GM21723 (cell line): Measurements from ENCODE around the gene CTNND2.
"Not testable (repeated sequence)": the region's sequence is repeated elsewhere in the genome, so short reads cannot be mapped to it uniquely, and the experiment has no call there.

Experiments used
- ATAC-seq: cut with Tn5 transposase; IDR thresholded peaks from one replicate; pipeline ENCODE4 v1.9.1; 2021; ENCODE audit warnings: mild to moderate bottlenecking, moderate library complexity; ENCODE audit not compliant: unreplicated experiment

Gene CTNND2

DNA sequence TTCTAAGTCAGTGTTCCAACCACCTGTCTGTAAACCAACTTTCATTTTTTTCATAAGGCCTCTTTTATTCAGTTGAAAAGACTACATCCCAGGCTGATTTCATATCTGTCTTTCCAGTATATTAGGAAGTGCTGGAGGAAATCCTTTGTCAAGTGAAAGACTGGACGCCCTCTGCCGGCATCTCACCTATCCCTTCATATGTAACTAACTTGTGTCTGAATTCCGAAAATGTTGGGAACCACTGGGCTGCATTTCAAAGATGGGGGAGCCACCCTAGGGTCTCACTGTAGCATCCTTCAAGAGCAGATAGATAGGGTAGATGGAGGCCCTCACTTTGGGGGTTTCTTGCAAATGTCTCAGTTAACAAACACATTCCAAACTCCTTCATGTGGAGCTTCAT, 569.8 kb downstream of the CTNND2 start:
- no peak for ATAC-seq

DNA sequence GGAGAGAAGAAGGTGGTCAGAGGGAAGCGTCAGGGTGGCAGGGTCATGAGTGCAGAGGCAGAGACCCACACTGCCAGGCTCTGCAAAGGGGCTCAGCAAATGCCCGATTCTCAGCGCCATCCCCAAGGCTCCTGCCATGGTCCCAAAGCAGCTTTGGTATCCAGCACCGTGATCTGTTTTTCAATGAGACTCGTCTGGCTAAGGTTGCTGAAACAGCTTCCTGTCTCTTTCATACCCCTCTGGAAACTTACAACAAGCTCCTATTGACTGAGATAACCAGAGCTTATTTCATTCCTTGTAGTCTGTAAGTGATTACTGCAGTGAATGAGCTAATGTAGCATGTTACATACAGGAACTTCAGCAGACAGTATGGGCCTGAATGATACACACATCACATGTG, 574.6 kb downstream of the CTNND2 start:
- no peak for ATAC-seq

DNA sequence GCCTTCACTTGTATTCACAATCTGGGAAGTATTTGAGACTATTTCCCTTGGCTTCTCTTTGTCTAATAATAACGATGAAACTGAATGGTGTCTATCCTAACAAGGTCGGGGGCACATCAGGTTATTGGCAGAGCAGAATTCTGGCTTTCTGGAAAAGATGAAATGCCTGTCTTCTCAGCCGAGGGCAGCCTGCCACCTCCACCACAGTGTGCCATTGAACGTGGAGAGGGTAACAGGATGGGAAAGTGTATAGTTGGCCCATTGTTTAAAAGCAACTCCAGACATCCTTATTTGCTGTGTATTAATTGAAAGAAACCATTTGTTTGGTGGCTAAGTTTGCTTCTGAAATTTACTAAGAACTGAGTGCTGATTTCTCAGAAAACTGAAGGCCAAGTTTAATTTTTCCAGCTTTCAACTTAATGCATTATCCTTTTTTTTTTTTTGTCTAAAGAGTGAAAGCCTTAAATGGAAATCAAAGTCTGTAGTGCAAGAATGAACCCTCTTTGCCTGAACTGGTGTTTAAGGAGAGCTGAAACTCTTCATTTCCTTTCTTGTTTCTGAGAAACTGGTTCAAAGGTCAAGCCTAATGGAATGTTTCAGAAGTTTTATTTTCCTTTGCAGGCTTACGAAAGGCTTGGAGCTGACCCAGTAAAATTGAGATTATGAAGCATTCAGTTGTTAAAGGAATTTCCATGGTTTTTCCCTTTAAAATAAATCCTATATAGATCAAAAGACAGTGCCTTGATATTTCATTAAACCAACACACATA, 579.5 kb downstream of the CTNND2 start:
- no peak for ATAC-seq

DNA sequence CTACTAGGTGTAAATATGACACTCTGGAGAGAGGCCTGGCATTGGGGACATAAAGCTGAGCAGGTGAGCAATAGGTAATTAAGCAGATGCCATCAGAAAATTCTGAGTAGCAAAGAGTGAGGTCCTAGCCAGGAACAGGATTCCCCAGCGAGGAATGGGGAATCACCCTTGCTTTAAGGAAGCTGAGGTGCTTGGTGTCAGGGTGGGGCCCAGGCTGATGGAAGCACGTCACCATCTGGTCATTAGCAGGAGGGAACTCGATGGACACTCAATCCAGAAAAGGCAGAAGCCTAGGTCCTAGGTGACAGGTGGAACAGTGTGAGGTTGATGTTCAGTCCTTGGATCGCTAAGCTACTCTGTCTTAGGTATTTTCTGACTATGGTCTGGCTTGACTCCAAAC, 580.5 kb downstream of the CTNND2 start:
- no peak for ATAC-seq

DNA sequence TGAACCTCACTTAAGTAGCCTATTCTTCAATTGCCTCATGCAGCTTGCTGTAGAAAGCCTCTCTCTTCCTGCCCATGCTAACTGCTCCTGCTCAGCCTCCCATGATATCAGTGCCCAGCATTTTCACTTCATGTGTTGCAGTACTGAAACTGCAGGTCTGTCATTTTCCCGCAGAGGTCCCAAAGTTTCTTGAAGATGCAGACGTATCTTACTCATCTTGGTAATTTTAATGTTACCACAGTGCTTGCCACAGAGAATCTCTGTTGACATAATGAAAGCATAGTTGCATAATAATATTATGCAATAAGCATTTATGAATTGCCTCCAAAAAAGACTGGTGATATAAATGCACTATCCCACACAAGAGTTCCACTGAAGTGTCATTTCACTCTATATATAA, 582.1 kb downstream of the CTNND2 start:
- no peak for ATAC-seq

DNA sequence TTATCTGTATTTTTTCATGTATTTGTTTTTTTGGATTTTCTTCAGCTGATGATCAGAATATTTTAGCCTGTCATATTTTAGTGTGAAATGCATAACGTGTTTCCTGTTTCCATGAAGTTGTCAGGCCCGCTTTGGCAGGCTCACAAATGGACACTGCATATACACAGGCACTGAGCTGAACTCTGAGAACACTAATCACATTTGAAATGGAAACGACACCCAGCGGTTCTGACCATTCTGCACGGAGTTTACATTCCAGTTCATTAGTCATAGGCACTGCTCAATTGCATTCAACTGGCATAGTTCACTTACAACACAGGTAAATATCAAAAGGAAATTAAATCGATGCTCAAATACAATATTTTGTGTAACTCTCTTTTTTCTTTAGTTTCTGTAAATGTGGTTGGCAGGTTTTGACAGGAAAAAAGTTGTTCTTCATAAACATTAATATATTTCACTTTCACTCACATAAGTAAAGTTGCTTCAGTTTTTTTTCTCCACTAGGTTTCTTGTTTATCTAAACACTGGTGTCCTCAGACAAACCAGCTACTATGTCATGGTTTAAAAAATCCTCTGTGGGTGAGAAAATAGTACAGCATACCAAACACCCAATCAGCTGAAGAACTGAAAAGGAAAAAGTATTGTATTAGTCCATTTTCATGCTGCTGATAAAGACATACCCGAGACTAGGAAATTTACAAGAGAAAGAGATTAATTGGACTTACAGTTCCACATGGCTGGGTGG, 584.2 kb downstream of the CTNND2 start:
- no peak for ATAC-seq

DNA sequence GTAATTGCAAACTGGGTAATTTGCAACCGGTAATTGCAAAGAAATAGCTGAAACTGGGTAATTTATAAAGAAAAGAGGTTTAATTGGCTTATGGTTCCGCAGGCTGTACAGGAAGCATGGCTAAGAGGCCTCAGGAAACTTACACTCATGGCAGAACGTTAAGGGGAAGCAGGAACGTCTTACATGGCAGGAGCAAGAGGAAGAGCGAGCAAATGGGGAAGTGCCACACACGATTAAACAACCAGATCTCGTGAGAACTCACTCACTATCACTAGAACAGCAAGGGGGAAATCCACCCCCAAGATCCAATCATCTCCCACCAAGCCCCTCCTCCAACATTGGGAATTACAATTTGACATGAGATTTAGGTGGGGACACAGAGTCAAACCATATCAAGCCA, 590.6 kb downstream of the CTNND2 start:
- not testable (repeated sequence) for ATAC-seq

DNA sequence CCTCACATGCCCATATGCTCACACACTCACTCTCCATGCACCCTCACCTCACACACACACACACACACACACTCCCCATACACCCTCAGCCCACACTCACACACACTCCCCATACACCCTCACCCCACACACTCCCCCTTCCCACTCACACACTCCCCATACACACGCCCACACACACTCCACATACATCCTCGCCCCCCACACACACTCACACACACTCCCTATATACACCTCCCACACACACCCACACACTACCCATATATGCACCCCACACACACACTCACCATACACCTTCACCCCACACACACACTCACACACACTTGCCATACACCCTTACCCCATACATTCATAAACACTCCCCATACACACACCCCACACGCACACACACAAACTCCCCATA, 592.5 kb downstream of the CTNND2 start:
- ATAC-seq, result no peak

DNA sequence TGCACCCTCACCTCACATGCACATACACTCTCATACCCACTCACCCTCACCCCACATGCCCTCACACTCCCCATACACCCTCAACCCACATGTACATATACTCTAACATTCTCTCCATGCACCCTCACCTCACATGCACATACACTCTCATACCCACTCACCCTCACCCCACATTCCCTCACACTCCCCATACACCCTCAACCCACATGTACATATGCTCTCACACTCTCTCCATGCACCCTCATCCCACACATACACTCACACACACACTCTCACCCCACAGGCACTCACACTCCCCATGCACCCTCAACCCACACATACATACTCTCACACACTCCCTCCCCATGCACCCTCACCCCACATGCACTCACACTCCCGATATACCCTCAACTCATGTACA, 593.0 kb downstream of the CTNND2 start:
- no peak for ATAC-seq

DNA sequence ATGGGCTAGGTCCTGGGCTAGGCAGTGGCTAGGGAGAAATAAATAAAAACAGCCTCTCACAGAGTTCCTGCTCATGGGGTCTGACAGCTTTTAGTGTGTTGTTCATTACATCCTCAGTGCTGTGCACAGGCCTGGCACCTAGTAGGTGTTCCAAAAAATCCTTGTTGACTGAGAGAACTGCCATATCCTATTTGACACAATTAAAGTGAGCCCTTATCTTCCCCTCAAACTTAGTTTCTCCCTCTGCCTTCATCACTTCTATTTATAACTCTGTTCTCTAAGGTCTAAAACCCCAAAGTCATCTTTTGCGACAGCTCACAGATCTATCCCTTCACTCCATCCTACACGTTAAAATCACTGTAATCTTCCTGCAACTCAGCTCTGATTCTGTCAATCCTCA, 594.1 kb downstream of the CTNND2 start:
- no peak for ATAC-seq

DNA sequence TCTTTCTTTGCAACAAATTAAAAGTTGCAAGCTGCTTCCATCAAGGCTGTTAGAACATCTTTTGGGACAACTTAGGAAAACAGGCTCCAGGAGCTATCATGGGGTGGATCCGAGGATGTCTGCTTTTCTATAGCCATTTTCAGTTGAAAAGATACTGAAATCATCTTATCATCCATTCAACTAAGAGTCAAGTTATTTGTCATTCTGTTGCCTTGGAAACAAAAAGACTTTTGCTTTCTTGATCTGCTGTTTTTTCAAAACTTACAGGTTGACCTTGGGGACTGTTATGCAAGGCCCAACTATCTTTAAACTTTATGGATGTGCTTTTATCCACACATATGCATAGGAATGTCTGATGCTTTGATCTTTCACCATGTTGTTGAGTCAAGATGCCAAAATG, 597.9 kb downstream of the CTNND2 start:
- no peak for ATAC-seq

DNA sequence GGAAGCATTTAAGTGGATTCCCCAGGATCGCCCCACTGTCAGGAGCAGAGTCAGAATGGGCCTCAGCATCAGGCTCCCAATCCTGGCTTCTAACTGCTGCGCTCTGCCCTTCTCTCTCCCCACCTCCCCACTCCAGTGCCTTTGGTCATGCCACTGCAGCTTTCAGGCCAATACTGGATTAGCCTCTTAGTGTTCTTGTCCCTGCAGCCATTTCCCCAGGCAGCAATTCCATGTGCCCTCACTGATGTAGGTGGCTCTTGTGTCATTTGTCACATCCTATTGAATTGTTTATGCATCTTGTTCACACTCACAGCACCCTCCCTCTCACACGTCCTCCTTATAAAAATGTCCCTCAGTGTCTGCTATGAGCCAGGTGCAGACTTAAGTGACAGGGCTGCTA, 599.0 kb downstream of the CTNND2 start:
- no peak for ATAC-seq

DNA sequence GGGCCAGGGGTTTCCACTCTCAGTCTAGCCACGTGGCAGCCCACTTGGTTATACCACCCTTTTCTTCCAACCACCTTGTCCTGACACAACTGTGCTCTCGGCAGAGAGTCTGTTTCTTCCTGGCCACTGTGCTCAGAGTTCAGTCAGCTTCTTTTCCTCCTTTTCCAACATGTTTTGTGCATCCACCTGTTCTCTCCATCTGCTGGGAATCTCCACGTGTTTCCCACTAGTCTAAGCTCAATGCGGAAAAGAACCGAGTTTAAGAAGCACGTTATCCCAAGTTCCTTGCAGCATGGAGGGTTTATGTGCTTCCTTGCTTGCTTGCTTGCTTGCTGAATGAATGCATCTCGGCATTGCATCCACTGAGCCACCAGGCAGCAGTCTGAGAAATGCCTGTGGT, 599.6 kb downstream of the CTNND2 start:
- no peak for ATAC-seq

DNA sequence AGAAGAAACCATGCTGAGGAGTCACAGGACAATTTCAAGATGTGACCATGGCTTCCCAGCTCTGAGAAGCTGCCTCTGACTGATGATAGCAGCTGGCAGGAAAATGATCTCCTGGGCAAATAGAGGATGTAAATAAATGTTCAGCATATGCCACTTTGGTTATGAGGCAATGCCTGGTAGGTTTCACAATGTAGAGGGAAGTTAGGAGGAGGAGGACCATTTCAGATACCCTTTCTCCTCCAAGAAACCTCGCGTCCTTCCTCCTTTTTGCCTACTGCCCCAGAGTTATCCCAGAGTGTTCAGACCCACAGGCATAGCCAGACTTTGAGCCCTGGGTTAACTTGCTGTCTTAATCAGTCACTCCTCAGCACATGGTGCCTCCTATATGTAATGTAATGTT, 601.6 kb downstream of the CTNND2 start:
- no peak for ATAC-seq

DNA sequence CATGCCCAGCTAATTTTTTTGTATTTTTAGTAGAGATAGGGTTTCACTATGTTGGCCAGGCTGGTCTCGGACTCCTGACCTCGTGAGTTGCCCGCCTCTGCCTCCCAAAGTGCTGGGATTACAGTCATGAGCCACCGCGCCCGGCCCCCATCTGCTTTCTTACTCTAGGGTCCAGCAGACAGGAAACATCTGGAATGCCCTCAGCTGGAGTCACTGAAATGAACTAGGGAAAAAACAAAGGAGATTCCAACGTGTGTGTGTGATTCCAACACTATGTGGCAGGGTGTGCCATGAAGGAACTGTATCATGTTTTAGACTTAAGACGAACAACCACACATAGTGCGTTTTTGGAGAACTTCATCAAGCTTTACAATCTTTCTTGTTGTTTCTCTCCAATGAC, 603.1 kb downstream of the CTNND2 start:
- no peak for ATAC-seq

DNA sequence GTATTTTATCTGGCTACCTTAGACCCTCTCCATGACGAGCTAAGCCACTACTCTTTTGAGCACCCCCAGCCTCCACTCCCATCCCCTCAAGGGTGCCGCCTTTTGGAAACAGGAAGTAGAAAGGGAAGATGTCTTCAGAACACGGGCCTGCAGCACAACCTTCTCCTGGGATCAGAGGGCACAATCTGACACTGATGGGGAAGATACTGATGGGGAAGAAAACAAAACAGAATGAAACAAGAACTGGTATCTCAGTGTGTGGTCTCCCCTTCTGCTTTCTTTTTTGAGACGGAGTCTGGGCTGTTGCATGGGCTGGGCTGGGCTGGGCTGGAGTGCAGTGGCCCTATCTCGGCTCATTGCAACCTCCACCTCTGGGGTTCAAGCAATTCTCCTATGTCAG, 603.5 kb downstream of the CTNND2 start:
- no peak for ATAC-seq

DNA sequence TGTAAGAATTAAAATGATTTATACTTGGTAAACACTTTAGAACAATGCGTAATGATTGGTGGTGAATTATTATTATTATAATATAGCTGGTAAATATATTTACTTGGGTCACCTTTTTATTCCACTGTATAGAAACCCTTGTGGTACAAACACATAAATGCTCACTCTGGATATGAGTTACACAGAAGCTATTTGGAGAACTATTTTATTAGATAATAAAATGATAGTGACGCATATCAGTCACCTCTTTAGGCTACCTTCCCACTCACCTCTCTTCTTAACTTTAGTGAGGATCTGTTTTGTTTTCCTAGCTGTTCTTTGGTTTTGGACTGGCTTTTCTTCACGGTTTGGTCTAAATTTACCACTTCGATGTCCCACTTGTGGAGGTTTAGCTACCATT, 605.4 kb downstream of the CTNND2 start:
- ATAC-seq, result no peak

DNA sequence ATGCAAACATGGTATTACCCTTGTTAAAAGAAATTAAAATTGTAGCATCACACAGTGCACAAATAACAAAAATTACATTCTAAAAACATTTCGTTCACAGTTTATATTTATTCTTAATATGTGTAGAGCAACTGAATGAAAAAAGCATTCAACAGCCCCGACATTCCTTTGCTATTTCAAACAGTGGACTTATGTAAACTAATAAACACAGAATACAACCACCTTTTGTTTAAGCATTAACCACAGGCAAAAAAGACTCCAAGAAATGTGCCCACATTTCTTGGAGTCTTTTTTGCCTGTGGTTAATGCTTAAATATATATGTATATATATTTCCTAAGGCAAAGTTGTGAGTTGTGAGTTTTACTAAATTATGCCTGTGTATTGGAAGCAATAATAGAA, 610.7 kb downstream of the CTNND2 start:
- ATAC-seq, result no peak

DNA sequence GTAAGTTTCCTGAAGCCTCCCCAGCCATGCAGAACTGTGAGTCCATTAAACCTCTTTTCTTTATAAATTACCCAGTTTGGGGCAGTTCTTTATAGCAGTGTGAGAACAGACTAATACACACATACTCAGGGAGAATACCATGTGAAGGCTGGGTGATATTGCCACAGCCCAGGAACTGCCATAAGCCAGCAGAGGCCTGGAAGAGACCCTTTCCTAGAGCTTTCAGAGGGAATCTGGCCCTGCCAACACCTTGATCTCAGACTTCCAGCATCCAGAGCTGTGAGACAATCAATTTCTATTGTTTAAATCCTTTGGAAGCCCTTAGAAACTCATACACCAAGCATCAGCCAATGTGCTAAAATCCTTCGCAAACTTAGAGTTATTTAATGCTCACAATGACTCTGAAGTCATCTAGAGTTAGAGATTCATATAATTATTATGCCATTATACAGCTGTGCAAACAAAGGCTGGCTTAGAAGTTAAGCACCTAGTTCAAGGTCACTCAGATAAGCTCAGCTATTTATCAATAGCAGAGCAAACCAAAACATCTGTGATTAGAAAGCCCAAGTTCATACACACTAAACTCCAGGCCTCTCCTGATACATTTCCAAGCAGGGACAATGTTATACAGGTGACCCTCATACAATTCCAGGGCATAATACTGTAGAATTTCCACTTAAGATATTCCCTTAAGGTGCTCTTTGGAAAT, 611.4 kb downstream of the CTNND2 start:
- no peak for ATAC-seq

DNA sequence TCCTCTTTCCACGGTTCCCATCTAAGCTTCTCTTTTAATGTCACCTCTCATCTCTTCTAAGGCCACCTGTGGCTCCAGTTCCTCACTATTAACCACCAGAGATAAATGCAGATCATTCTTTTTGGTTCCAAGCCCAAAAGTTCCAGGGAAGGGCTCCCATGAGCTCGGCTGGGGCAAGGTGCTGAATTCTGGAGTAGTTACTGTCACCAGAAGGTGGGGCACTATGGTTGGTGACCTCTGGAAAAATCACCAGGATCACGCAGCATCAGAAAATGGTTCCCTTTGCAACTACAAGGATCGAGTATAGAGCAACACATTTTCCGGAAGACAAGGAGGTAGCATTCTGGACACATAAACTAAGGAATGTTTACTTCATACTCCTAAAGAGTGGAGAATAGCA, 614.5 kb downstream of the CTNND2 start:
- ATAC-seq, result no peak

DNA sequence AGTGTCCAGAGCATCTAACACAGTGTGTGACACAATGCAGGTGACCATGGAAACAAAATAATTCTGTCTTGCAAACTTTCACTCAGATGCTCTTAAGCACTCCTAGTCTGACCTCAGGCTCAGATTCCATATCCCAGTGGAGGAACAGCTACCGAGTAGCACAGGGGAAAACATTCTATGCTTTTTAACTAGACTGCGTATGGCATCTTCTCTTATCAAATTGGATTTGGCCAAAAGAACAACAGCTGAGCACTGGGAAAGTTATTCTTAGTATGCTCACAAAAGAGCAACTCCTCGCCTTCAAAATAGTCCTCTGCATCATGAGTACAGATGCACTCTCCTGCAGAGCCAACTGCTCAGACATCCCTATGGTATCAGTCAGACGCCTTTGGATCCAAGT, 615.0 kb downstream of the CTNND2 start:
- ATAC-seq, result no peak

DNA sequence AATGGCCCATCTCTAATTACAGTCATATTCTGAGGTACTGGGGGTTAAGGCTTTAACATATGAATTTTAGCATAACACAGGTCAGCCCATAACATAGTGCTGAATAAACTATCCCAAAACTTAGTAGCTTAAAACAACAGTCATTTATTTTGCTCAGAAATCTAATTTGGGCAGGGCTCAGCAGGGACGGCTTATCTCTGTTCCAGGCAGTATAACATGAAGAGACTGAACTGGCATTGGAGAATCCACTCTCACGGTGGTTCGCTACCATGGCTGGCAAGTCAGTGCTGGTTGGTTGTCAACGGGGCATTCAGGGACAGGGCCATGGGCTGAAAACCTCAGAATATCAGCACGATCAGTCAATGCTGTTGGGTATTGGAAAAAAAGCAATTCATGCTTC, 622.4 kb downstream of the CTNND2 start:
- no peak for ATAC-seq
